PC-3 (cell line): ENCODE data around the gene MAPK9.

Experiments
- EZH2phosphoT487 ChIP-seq: fragments of 300-600 bp; sonication (generic); IDR thresholded peaks from 2 replicates; pipeline ENCODE4 v1.6.1; 2018; ENCODE audit warnings: mild to moderate bottlenecking, antibody characterized with exemption, low read length, borderline replicate concordance
- TF ChIP-seq, protein P1 (sequence below): fragments of 300-600 bp; sonication (generic); conservative IDR thresholded peaks from 2 replicates; pipeline ENCODE4 v1.5.1; 2017; ENCODE audit warnings: antibody characterized with exemption, low read depth, mild to moderate bottlenecking, low read length

DNA sequence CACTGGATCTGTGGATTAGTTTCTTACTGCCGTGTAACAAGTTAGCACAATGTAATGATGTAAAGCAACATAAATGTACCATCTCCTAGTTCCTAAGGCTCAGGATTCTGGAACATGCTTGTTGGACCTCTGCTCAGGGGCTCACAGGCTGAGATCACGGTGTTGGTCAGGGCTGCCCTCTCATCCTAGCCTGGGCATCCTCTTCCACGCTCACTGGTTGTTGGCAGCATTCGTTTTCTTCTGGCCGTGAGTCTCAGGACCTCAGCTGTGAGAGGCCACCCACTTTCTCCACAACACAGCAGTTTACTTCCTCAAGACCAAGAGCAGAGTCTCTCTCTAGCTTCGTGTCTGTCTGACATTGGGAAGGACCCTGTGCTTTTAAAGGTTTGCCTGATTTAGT lies 100.2 kb downstream of the MAPK9 start:
- TF ChIP-seq, protein P1, sequence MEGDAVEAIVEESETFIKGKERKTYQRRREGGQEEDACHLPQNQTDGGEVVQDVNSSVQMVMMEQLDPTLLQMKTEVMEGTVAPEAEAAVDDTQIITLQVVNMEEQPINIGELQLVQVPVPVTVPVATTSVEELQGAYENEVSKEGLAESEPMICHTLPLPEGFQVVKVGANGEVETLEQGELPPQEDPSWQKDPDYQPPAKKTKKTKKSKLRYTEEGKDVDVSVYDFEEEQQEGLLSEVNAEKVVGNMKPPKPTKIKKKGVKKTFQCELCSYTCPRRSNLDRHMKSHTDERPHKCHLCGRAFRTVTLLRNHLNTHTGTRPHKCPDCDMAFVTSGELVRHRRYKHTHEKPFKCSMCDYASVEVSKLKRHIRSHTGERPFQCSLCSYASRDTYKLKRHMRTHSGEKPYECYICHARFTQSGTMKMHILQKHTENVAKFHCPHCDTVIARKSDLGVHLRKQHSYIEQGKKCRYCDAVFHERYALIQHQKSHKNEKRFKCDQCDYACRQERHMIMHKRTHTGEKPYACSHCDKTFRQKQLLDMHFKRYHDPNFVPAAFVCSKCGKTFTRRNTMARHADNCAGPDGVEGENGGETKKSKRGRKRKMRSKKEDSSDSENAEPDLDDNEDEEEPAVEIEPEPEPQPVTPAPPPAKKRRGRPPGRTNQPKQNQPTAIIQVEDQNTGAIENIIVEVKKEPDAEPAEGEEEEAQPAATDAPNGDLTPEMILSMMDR, result no peak
- TF ChIP-seq EZH2phosphoT487, result no peak
